MV-4-11 (cell line): ENCODE results near the gene TLL2.

Source experiments
- DNase-seq: peaks from one replicate; lab custom pipeline; 2025; lab: John Stamatoyannopoulos, UW

Gene TLL2

GRCh38 chr10:96463562-96463961 is 50.2 kb downstream of the TLL2 start:
- no peak for DNase-seq

GRCh38 chr10:96462606-96463151 is 51.0 kb downstream of the TLL2 start:
- DNase-seq, result no peak

GRCh38 chr10:96460316-96460715 is 53.4 kb downstream of the TLL2 start:
- DNase-seq, result no peak

- no peak for DNase-seq
Observed at GRCh38 chr10:96457341-96457740, 56.4 kb downstream of the TLL2 start.

GRCh38 chr10:96456296-96456840 is 57.4 kb downstream of the TLL2 start:
- no peak for DNase-seq

GRCh38 chr10:96453856-96454583 is 59.7 kb downstream of the TLL2 start:
- DNase-seq, result no peak

GRCh38 chr10:96452494-96453153 is 61.1 kb downstream of the TLL2 start:
- DNase-seq, result no peak

GRCh38 chr10:96450529-96451207 is 63.1 kb downstream of the TLL2 start:
- DNase-seq, result no peak

GRCh38 chr10:96448558-96448957 is 65.2 kb downstream of the TLL2 start:
- no peak for DNase-seq

- DNase-seq, result no peak
Observed at GRCh38 chr10:96448021-96448457, 65.7 kb downstream of the TLL2 start.

GRCh38 chr10:96446966-96447596 is 66.6 kb downstream of the TLL2 start:
- no peak for DNase-seq

- no peak for DNase-seq
Observed at GRCh38 chr10:96441987-96442643, 71.6 kb downstream of the TLL2 start.

GRCh38 chr10:96441322-96441885 is 72.3 kb downstream of the TLL2 start:
- DNase-seq, result no peak

GRCh38 chr10:96440361-96441292 is 73.1 kb downstream of the TLL2 start:
- peak; percentile 40 for DNase-seq

- no peak for DNase-seq
Observed at GRCh38 chr10:96439725-96440124, 74.0 kb downstream of the TLL2 start.

GRCh38 chr10:96436035-96436434 is 77.7 kb downstream of the TLL2 start:
- no peak for DNase-seq

- DNase-seq, result no peak
Observed at GRCh38 chr10:96431211-96431970, 82.3 kb downstream of the TLL2 start.

GRCh38 chr10:96427291-96427690 is 86.4 kb downstream of the TLL2 start:
- DNase-seq, result no peak

- no peak for DNase-seq
Observed at GRCh38 chr10:96422525-96422924, 91.2 kb downstream of the TLL2 start.
